T-helper 17 cell (primary cell): ENCODE data around the gene KRTAP5-1. TPM values are rescaled to one million over a fixed set of nuclear protein-coding genes. Genes with fewer than 3 reads are reported as not detected.
"Not testable (repeated sequence)": the region's sequence is repeated elsewhere in the genome, so short reads cannot be mapped to it uniquely, and the experiment has no call there.

Experiments
- ATAC-seq: fragments of 150-1000 bp; cut with Tn5 transposase; 2 replicates; pipeline ENCODE4 v1.10.0; 2021; ENCODE audit warnings: mild to moderate bottlenecking, moderate library complexity
- DNase-seq, 3 donors: peaks; one replicate each; pipeline versions ENCODE4 v3.0.0 to v3.0.0-alpha.2; 2020 to 2021
- H3K9me3 ChIP-seq: one replicate; pipeline ENCODE4 v1.7.0; 2013; ENCODE audit warnings: low read length, mild to moderate bottlenecking; ENCODE audit not compliant: control insufficient read depth, poor library complexity, severe bottlenecking
- H3K27ac Mint-ChIP-seq: one replicate; pipeline ENCODE4 v1.8.0; 2022; ENCODE audit warnings: mild to moderate bottlenecking, moderate library complexity, mixed read lengths
- H3K27me3 Mint-ChIP-seq: one replicate; pipeline ENCODE4 v1.8.0; 2022; ENCODE audit warnings: mixed read lengths
- H3K36me3 Mint-ChIP-seq: one replicate; pipeline ENCODE4 v1.8.0; 2022; ENCODE audit warnings: low read depth, mixed read lengths
- H3K4me1 Mint-ChIP-seq: one replicate; pipeline ENCODE4 v1.8.0; 2022; ENCODE audit warnings: mild to moderate bottlenecking, mixed read lengths
- H3K4me3 Mint-ChIP-seq: one replicate; pipeline ENCODE4 v1.8.0; 2022; ENCODE audit warnings: mild to moderate bottlenecking, moderate library complexity, mixed read lengths
- total RNA-seq, 4 donors: library from RNA in 2 of 4; stranded (reverse) in 2 of 4; gene quantifications; one replicate each; pipeline ENCODE4 v1.2.3 and lab custom pipeline; 2022 to 2026

The KRTAP5-1 gene, protein sequence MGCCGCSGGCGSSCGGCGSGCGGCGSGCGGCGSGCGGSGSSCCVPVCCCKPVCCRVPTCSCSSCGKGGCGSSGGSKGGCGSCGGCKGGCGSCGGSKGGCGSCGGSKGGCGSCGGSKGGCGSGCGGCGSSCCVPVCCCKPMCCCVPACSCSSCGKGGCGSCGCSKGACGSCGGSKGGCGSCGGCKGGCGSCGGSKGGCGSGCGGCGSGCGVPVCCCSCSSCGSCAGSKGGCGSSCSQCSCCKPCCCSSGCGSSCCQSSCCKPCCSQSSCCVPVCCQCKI
- total RNA-seq = not detected
- 0 reads per million in 2 donors for total RNA-seq (lab: John Stamatoyannopoulos, UW)

DNA sequence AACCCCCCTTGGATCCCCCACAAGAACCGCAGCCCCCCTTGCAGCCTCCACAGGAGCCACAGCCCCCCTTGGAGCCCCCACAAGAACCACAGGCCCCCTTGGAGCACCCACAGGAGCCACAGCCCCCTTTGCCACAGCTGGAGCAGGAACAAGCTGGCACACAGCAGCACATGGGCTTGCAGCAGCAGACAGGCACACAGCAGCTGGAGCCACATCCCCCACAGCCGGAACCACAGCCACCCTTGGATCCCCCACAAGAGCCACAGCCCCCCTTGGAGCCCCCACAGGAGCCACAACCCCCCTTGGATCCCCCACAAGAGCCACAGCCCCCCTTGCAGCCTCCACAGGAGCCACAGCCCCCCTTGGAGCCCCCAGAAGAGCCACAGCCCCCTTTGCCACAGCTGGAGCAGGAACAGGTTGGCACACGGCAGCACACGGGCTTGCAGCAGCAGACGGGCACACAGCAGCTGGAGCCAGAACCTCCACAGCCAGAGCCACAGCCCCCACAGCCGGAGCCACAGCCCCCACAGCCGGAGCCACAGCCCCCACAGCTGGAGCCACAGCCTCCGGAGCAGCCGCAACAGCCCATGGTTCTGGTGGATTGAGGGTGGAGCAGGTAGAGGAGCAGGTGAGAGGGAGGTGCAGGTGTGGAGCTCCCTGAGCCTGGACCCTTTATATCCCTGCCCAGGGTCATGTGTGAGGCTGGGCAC, at the start of gene KRTAP5-1:
Gene KRTAP5-1 (minus strand): TSS at position 623 of the 710 bp plus-strand sequence. CDS start 34 bp downstream, at position 589.
- peaks cover 14% of the 10 kb centered on the region for H3K4me1 Mint-ChIP-seq
- DNase-seq, H3K36me3 Mint-ChIP-seq, H3K27ac Mint-ChIP-seq, H3K9me3 ChIP-seq, H3K27me3 Mint-ChIP-seq, ATAC-seq: not testable (repeated sequence)
- H3K4me3 Mint-ChIP-seq = peak within 1 kb of the TSS; percentile 62

DNA sequence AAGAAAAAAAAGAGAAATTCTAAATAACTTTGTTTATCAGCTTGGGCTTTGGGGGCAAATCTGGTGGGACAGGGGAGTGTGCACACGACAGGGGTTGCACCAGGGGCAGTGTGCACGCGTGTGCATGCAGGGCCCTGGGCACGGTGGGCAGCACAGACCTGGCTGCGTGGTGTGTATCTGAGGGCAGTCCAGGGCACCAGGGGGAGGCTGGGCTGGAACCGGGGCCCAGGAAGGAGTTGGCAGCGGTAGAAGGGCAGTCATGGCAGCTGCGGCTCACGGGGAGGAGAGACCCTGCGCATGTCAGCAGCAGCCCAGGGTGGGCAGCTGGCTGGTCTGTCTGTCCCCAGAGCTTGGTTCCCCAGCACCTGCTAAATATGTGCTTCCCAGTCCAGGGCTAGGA, 48.8 kb upstream of the KRTAP5-1 start:
- H3K4me1 Mint-ChIP-seq = peaks cover 11% of the 10 kb centered on the region
- H3K27me3 Mint-ChIP-seq = peaks cover 67% of the 10 kb centered on the region
- ATAC-seq (no peak), DNase-seq (no peak)
- H3K27ac Mint-ChIP-seq = no peak overlapping the region
- peaks cover 4% of the 10 kb centered on the region for H3K36me3 Mint-ChIP-seq
- H3K4me3 Mint-ChIP-seq = no peak overlapping the region
- no peaks in the 10 kb centered on the region for H3K9me3 ChIP-seq

DNA sequence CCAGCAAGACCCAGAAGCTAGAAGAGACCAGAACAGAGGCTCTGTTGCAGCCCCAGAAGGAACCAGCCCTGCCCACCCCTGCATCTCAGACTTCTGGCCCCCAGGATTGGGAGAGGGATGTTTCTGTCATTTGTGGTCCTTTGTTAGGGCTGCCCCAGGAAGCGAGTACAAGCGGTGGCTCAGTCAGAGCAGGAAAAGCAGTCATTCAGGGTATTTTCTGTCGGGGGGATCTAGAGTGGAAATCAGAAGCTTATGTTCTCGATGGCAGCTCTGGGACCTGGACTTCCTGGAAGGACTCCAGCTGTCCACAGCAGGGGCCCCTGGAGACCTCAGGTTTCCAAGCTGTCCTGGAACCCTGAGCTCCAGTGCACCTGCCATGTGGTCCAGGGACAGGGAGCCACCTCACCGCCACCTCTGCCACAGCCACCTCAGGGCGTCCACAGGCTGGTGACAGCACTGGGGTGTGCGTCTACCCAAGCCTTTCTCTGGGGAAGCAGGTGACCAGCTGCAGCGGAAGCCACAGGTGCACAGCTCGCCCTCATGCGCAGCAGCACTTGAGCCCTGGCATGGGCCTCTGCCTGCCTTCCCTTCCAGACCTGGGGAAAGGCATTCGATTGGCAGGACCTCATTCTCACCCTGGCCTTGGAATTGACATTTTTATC, 47.1 kb upstream of the KRTAP5-1 start:
- H3K9me3 ChIP-seq = no peaks in the 10 kb centered on the region
- no peak overlapping the region for H3K27ac Mint-ChIP-seq
- no peak for ATAC-seq
- DNase-seq = no peak
- no peak overlapping the region for H3K4me3 Mint-ChIP-seq
- H3K4me1 Mint-ChIP-seq = peaks cover 13% of the 10 kb centered on the region
- peaks cover 62% of the 10 kb centered on the region for H3K27me3 Mint-ChIP-seq
- H3K36me3 Mint-ChIP-seq = peaks cover 4% of the 10 kb centered on the region

DNA sequence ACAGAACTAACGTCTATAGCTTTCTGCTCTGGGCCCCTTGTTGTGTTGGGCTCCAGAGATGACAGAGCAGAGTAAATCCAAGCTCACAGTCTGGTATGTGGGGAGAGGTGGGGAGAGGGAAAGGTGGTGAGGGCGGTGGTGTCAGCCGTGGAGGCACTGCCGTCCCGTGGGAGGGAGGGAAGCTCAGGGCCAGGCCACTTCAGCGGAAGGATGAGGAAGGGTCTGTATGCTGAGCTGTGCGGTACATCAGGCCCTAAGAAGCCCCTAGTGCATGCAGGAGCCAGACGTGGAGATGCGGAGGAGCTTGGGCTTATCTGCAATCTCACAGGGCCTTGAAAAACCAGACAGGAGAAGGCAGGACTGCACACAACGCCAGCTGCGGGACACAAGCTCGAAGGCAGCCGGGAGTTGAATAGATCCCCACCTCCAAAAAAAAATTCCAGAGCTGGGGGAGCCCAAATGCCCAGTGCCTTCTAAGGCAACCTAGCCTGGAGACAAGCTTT, 46.0 kb upstream of the KRTAP5-1 start:
- H3K9me3 ChIP-seq = no peaks in the 10 kb centered on the region
- ATAC-seq = no peak
- Mint-ChIP-seq H3K4me1 (peaks cover 13% of the 10 kb centered on the region), H3K4me3 (no peak overlapping the region), H3K27me3 (peaks cover 61% of the 10 kb centered on the region), H3K36me3 (peaks cover 4% of the 10 kb centered on the region), H3K27ac (no peak overlapping the region)
- no peak for DNase-seq

DNA sequence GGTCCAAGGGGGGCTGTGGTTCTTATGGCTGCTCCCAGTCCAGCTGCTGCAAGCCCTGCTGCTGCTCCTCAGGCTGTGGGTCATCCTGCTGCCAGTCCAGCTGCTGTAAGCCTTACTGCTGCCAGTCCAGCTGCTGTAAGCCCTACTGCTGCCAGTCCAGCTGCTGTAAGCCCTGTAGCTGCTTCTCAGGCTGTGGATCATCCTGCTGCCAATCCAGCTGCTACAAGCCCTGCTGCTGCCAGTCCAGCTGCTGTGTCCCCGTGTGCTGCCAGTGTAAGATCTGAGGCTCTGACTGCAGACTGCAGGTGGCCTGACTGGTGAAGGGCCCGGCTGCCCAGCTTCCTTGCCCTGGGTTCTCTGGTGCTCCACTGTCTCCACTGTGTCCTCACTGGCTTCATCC, 45.2 kb upstream of the KRTAP5-1 start:
- ATAC-seq (no peak), DNase-seq (no peak)
- H3K27me3 Mint-ChIP-seq = peaks cover 55% of the 10 kb centered on the region
- no peak overlapping the region for H3K4me3 Mint-ChIP-seq
- no peak overlapping the region for H3K27ac Mint-ChIP-seq
- peaks cover 13% of the 10 kb centered on the region for H3K4me1 Mint-ChIP-seq
- no peaks in the 10 kb centered on the region for H3K9me3 ChIP-seq
- peaks cover 4% of the 10 kb centered on the region for H3K36me3 Mint-ChIP-seq

DNA sequence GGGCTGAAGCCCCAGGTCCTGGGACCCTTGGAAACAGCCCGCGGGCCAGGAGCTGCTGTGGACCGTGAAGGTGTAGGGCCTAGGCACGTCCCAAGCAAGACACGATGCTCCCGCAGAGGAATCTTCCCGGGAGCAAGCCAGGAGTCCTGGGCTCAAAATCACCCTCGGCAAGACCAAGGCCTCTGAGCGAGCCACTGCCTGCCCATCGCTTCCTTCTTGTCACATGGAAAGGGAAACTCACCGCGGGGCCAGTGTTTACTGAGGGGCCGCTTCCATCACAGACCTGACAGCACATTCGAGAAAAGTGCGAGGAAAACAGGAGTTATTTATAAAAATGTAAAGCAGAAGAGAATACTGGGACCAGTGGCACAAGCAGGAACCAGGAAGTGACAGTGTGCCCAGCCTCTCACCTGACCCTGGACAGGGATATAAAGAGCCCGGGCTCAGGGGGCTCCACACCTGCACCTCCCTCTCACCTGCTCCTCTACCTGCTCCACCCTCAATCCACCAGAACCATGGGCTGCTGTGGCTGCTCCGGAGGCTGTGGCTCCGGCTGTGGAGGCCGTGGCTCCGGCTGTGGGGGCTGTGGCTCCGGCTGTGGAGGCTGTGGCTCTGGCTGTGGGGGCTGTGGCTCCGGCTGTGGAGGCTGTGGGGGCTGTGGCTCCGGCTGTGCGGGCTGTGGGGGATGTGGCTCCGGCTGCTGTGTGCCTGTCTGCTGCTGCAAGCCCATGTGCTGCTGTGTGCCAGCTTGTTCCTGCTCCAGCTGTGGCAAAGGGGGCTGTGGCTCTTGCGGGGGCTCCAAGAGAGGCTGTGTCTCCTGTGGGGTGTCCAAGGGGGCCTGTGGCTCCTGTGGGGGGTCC, 44.5 kb upstream of the KRTAP5-1 start, which contains the start of gene KRTAP5-5:
Gene KRTAP5-5 (plus strand): TSS at position 450 of the 860 bp plus-strand sequence. CDS start 66 bp downstream, at position 516.
- H3K4me3 Mint-ChIP-seq = no peak within 1 kb of the TSS

DNA sequence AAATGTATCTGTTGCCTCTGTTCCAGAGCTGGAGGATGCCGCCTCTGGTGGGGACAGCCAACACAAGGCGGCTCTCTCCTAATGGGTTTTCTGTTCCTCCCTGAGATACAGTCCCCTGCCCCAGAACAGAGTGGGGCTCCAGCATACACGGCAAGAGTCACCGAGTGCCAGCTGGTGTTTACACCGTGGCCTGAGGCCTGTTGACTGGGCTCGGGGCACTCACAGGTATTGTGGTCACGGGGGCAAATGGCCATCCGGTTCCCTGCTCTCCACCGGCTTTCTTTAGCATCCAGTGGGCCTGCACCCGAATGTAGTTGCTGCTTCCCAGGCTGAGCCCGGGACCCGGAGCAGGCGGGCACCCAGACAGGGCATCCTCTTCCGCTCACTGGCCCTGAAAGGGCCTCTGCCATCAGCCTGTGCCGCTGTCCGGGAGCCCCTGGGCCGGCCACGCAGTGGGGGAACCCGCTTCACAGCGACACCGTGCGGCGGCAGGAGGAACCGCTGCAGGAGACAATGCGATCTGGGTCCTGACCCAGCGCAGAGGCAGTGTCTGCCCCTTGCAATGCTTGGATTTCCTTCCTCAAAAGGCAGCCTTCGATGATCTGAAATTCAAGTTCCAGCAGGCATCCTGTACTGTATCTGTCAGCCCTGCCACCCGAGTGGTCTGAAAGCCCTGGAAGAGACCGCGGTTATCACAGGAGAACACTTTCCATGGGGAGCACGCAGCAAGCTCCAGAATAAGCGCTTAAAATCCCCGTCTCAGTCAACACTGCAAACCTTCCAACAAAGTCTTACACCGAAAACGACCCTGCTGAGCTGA, 43.6 kb upstream of the KRTAP5-1 start:
- Mint-ChIP-seq H3K4me1 (peaks cover 13% of the 10 kb centered on the region), H3K4me3 (no peak overlapping the region), H3K27ac (no peak overlapping the region), H3K27me3 (peaks cover 39% of the 10 kb centered on the region), H3K36me3 (peaks cover 4% of the 10 kb centered on the region)
- H3K9me3 ChIP-seq = no peaks in the 10 kb centered on the region
- DNase-seq (peak; percentile 47 to 66 (median 54)), ATAC-seq (peak; percentile 90)

More for the DNA sequence above, 44.5 kb upstream of the KRTAP5-1 start, which contains the start of gene KRTAP5-5:
- ATAC-seq = no peak
- DNase-seq = no peak
- H3K9me3 ChIP-seq = no peaks in the 10 kb centered on the region
- Mint-ChIP-seq H3K36me3 (peaks cover 4% of the 10 kb centered on the region), H3K27me3 (peaks cover 47% of the 10 kb centered on the region), H3K4me1 (peaks cover 13% of the 10 kb centered on the region), H3K27ac (no peak within 1 kb of the TSS)

DNA sequence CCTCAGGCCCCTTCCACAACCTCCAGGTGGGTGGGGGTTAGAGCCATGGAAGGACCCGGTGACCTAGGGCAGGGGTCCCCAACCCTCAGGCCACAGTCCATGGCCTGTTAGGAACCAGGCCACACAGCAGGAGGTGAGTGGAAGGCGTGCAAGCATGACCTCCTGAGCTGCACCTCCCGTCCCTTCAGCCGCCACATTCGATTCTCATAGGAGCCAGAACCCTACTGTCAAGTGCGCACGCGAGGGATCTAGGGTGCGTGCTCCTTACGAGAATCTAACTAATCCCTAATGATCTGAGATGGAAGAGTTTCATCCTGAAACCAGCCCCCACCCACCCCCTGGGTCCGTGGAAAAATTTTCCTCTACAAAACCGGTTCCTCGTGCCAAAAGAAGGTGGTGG, 40.5 kb upstream of the KRTAP5-1 start:
- H3K4me1 Mint-ChIP-seq = peaks cover 9% of the 10 kb centered on the region

DNA sequence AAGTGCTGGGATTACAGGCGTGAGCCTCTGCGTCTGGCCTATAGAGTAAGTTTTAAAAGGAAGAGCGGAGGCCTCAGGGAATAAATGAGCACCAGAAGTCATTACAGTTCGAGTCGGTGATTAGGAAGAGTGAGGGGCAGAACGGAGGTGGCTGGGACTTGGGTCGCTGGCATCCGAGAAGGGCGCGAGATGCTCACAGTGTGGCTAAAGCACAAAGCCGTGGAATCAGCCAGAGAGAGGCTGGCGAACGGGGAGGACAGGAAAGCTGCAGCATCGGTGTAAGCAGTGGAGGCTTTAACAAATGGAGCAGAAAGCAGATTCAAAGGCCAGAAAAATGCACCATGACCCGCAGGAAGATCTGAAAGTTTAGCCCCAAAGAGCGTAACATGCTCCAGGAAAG, 39.5 kb upstream of the KRTAP5-1 start:
- ATAC-seq = no peak
- H3K4me1 Mint-ChIP-seq = peaks cover 8% of the 10 kb centered on the region
- DNase-seq = no peak
- peaks cover 12% of the 10 kb centered on the region for H3K27me3 Mint-ChIP-seq
- H3K9me3 ChIP-seq = no peaks in the 10 kb centered on the region
- H3K36me3 Mint-ChIP-seq = no peaks in the 10 kb centered on the region
- H3K27ac Mint-ChIP-seq = no peak overlapping the region
- no peak overlapping the region for H3K4me3 Mint-ChIP-seq

More for the DNA sequence above, 40.5 kb upstream of the KRTAP5-1 start:
- no peak overlapping the region for H3K4me3 Mint-ChIP-seq
- H3K9me3 ChIP-seq = no peaks in the 10 kb centered on the region
- peaks cover 14% of the 10 kb centered on the region for H3K27me3 Mint-ChIP-seq
- no peak overlapping the region for H3K27ac Mint-ChIP-seq
- ATAC-seq = no peak
- no peak for DNase-seq
- H3K36me3 Mint-ChIP-seq = peaks cover under 1% of the 10 kb centered on the region

DNA sequence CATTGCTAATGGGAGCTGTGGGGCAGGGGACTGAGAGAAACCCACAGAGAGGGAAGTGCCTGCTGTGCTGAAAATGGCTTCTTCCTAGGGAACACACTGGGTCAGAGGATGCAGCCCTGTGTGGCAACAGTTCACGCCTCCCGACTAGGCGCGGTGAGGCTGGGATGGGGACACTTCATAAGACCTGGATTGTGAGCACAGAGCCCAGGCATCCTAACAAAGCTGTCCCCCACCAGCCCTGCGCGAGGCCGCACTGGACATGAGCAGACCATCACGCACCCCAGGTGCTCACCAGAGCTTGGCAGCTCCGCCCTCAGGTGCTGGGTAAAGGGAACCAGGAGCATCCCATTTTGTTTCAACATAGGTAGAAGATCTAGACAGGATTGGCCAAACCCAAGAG, 38.6 kb upstream of the KRTAP5-1 start:
- H3K4me1 Mint-ChIP-seq = peaks cover 9% of the 10 kb centered on the region
- H3K36me3 Mint-ChIP-seq = no peaks in the 10 kb centered on the region
- H3K27me3 Mint-ChIP-seq = peaks cover 5% of the 10 kb centered on the region
- no peak for DNase-seq
- H3K9me3 ChIP-seq = no peaks in the 10 kb centered on the region
- ATAC-seq = no peak
- H3K27ac Mint-ChIP-seq = no peak overlapping the region
- no peak overlapping the region for H3K4me3 Mint-ChIP-seq

DNA sequence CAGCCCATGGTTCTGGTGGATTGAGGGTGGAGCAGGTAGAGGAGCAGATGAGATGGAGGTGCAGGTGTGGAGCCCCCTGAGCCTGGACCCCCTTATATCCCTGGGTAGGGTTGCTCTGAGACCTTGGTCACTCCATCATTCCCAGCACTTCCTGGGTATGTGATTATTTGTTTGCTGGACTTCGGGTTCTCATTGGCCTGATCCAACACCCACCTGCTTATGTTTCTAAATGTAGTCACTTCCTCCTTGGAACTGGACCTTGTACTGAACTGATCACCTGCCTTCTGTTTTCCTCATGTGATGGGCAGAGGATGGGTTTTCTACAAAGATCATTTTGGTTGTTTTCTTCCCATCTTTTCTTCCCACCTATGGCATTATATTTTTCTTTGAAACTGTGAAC, 37.0 kb upstream of the KRTAP5-1 start, which contains the start of gene KRTAP5-4:
Gene KRTAP5-4 (minus strand): TSS at position 53 of the 400 bp plus-strand sequence. CDS start 45 bp downstream, at position 8.
- peaks cover 5% of the 10 kb centered on the region for H3K27me3 Mint-ChIP-seq
- peaks cover 10% of the 10 kb centered on the region for H3K4me1 Mint-ChIP-seq
- H3K36me3 Mint-ChIP-seq = no peaks in the 10 kb centered on the region
- no peak within 1 kb of the TSS for H3K4me3 Mint-ChIP-seq
- no peak for DNase-seq
- no peak within 1 kb of the TSS for H3K27ac Mint-ChIP-seq
- no peaks in the 10 kb centered on the region for H3K9me3 ChIP-seq
- ATAC-seq = no peak

DNA sequence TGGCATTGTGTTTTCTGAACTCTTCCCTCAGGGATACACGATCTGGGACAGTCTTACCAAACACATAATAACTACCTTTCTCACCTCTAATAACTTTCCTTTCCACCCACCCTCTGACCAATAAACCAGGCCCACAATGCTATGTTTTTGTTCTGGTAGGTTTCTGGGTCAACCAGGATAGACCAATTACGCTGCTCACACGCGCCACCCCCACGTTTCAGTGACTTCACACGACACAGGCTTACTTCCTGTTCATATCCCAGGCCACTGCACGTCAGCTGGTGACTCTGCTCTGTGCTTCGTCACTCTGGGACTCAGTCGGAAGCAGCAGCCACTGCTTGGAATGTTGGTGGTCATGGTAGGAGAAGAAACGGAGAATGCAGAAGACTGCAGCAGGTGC, 34.4 kb upstream of the KRTAP5-1 start:
- peak overlapping the region; percentile 66 for H3K27ac Mint-ChIP-seq
- peaks cover 16% of the 10 kb centered on the region for H3K27me3 Mint-ChIP-seq
- H3K36me3 Mint-ChIP-seq = no peaks in the 10 kb centered on the region
- H3K4me3 Mint-ChIP-seq = peak overlapping the region; percentile 76
- H3K4me1 Mint-ChIP-seq = peaks cover 10% of the 10 kb centered on the region
- H3K9me3 ChIP-seq = no peaks in the 10 kb centered on the region
- DNase-seq = no peak
- ATAC-seq = peak; percentile 96
